HUES6 (cell line): Measurements from ENCODE around the gene ARSI.
A peak's percentile ranks its signal among the peaks of the same experiment; 100 is the strongest.

Experiments
- H3K27ac ChIP-seq: 2 replicates; pipeline ENCODE4 v1.7.0; 2013; ENCODE audit warnings: low read depth, mild to moderate bottlenecking, low read length, inconsistent platforms
- H3K27me3 ChIP-seq: 2 replicates; pipeline ENCODE4 v1.6.1; 2013; ENCODE audit warnings: low read length; ENCODE audit not compliant: control insufficient read depth, insufficient read depth
- H3K36me3 ChIP-seq: 2 replicates; pipeline ENCODE4 v1.6.1; 2013; ENCODE audit warnings: low read length; ENCODE audit not compliant: control insufficient read depth, insufficient read depth
- H3K4me1 ChIP-seq: 2 replicates; pipeline ENCODE4 v1.6.1; 2013; ENCODE audit warnings: low read length; ENCODE audit not compliant: control insufficient read depth, insufficient read depth
- H3K4me3 ChIP-seq: 2 replicates; pipeline ENCODE4 v1.5.1; 2013; ENCODE audit warnings: low read depth, low read length
- H3K9ac ChIP-seq: one replicate; pipeline ENCODE4 v1.6.1; 2013; ENCODE audit warnings: mild to moderate bottlenecking, low read length
- H3K9me3 ChIP-seq: 2 replicates; pipeline ENCODE4 v1.6.1; 2013; ENCODE audit warnings: low read depth, low read length; ENCODE audit not compliant: control insufficient read depth, insufficient read depth

ARSI gene

DNA sequence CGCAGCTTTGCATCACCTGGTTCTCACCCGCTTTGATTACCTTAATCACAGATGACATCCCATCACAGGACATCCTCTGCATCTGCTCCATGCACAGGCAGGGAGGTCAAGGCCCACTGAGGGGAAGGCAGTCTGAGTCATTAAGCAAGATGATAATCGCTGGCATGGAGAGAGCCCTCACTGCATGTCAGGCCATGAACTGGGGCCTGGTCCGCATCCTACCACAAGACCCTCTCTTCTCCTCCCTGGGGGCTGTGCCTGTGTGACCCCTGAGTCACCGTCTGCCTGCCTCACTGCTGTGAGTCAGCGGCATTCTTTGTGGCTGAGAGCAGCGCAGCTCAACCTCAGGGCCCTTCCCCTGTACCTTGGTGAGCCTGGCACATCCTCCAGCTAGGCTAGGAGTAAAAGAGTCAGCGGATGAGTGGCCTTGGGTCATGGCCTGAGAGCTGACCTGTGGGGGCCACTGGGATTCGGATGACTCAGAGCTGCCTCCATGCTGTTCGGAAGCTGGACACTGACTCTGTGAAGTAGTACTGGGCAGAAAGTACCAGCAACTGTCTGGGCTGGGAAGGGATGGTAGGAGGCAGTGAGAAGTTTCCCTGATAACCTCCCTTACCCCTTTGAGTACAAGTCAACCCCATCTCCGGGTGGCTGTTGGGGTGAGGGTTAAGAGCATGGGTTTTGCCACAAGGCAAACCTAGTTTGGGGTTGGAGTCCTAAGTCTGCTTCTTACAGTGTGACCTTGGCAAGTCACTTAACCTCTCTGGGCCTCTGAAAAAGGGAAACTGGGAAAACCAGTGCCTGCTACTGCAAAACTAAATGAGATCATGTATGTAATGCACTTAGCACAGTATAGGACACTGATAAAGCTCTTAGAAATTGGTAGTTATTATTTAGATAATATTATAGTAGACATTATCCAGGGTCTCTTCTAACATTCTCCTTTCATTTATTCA, 14.6 kb upstream of the ARSI start:
- H3K4me3 ChIP-seq: no peak overlapping the region
- no peak overlapping the region for H3K27ac ChIP-seq
- no peaks in the 10 kb centered on the region for H3K9me3 ChIP-seq
- H3K36me3 ChIP-seq: no peaks in the 10 kb centered on the region
- H3K27me3 ChIP-seq: no peaks in the 10 kb centered on the region
- peaks cover 32% of the 10 kb centered on the region; the same call in 1 of the 2 replicates for H3K4me1 ChIP-seq
- peak overlapping the region; percentile 44 for H3K9ac ChIP-seq

DNA sequence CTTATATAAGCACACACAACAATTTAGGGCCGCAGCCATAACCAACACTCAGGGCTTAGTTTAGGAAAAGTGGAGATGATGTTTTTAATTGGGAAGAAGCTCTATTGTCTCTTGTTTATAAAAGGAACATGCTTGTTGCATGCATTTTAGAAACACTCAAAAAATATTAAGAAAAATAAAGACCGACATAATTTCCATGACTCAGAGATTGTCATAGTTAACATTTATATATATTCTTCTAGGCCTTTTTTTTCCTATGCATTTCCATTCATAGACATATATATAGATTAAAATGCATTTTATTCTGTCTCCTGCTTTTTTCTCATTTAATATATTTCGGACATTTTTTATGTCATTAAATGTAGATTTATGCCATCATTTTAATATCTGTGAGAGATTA, 13.6 kb upstream of the ARSI start:
- H3K27me3 ChIP-seq: no peaks in the 10 kb centered on the region
- no peaks in the 10 kb centered on the region for H3K9me3 ChIP-seq
- H3K4me1 ChIP-seq: peaks cover 32% of the 10 kb centered on the region; the same call in 1 of the 2 replicates
- no peak overlapping the region for H3K27ac ChIP-seq
- no peak overlapping the region for H3K9ac ChIP-seq
- no peaks in the 10 kb centered on the region for H3K36me3 ChIP-seq
- H3K4me3 ChIP-seq: no peak overlapping the region

DNA sequence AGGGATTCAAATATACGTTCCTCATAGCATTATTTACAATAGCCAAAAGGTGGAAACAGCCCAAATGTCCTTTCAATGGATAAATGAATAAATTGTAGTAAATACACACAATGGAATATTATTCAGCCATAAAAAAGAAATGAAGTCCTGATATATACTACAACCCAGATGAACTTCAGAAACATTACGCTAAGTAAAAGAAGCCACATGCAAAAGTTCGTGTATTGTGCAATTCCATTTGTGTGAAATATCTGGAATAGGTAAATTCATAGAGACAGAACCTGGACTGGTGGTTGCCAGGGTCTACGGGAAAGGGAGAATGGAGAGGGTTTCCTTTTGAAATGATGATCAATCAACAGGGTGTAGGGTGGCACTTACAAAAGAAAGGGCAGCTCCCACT, 12.5 kb upstream of the ARSI start:
- Histone ChIP-seq H3K36me3 (no peaks in the 10 kb centered on the region), H3K4me3 (no peak overlapping the region), H3K27ac (no peak overlapping the region), H3K4me1 (peaks cover 30% of the 10 kb centered on the region; the same call in 1 of the 2 replicates), H3K9me3 (no peaks in the 10 kb centered on the region), H3K9ac (no peak overlapping the region), H3K27me3 (no peaks in the 10 kb centered on the region)

DNA sequence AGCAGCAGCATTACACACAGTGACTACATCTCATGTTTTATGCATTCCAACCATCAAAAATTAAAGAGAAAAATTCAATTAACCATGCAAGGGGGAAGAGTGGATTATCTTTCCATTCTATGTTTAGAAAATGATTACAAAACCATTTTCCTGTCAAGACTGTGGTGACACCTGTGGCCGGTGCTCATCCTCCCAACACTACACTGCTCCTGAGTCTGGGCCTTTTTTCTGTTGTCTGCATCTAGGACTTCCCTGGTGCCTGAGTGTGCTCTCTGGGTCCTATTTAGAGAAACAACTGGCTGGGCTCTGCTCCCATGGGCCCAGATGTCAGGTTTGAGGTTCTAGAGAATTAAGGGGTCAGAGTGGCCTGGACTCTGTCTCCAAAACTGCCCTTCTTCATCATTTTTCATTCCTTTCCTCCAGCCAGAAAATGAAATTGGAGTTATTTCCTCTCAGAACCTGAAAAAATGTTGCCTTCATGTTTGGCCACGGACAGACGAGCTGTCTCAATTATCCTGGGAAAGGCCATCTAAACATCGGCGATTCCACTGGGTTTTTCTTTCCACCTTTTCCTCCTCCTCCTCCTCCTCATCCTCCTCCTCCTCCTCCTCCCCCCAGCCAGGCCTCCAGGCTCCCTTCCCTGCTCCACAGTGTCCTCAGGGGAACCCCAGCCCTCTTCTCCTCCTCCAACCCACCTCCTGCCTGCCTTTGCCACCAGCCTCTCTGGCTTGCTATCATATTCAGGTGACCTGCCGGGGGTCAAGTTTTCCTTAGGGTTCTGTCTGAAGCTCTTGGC, 11.4 kb upstream of the ARSI start:
- Histone ChIP-seq H3K27me3 (no peaks in the 10 kb centered on the region), H3K9me3 (no peaks in the 10 kb centered on the region), H3K4me3 (no peak overlapping the region), H3K36me3 (no peaks in the 10 kb centered on the region), H3K9ac (no peak overlapping the region), H3K27ac (no peak overlapping the region), H3K4me1 (peaks cover 25% of the 10 kb centered on the region; the same call in 1 of the 2 replicates)

DNA sequence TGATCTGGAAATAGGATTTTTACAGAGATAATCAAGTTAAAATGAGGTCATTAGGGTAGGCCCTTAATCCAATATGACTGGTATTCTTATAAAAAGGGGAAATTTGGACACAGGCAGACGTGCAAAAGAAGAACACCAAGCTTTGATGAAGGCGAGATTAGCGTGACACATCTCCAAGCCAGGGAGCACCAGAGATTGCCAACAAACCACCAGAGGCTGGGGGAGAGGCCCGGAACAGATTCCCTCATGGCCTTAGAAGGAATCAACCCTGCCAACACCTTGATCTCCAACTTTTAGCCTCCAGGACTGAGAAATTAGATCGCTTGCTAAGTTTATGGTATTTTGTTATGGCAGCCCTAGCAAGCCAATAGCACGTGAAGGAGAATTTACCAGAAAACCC, 10.8 kb upstream of the ARSI start:
- Histone ChIP-seq H3K36me3 (no peaks in the 10 kb centered on the region), H3K9ac (no peak overlapping the region), H3K9me3 (no peaks in the 10 kb centered on the region), H3K27ac (no peak overlapping the region), H3K4me3 (no peak overlapping the region), H3K27me3 (no peaks in the 10 kb centered on the region), H3K4me1 (peaks cover 19% of the 10 kb centered on the region; the same call in 1 of the 2 replicates)

DNA sequence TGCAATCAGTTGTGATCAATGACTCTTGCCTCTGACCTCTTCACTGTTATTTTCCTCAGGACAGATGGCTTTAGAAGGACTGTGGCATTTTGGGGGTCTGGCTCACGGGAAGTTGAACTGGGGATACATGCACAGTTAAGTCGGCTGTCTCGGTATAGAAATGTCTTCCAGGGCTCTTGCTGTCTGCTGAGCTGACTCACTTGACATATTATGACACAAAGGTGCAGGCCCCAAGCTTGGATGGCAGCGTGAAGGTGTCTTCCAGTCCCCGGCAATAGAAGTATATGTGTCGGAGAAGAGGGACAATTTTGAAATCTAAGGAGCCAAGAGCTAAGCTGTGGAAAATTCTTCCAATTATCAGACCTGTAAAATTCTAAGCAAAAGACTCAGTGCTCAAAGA, 9.8 kb upstream of the ARSI start:
- H3K9ac ChIP-seq: no peak overlapping the region
- no peaks in the 10 kb centered on the region for H3K9me3 ChIP-seq
- H3K27ac ChIP-seq: no peak overlapping the region
- H3K4me1 ChIP-seq: peaks cover 11% of the 10 kb centered on the region; the same call in 1 of the 2 replicates
- no peak overlapping the region for H3K4me3 ChIP-seq
- no peaks in the 10 kb centered on the region for H3K36me3 ChIP-seq
- H3K27me3 ChIP-seq: no peaks in the 10 kb centered on the region

DNA sequence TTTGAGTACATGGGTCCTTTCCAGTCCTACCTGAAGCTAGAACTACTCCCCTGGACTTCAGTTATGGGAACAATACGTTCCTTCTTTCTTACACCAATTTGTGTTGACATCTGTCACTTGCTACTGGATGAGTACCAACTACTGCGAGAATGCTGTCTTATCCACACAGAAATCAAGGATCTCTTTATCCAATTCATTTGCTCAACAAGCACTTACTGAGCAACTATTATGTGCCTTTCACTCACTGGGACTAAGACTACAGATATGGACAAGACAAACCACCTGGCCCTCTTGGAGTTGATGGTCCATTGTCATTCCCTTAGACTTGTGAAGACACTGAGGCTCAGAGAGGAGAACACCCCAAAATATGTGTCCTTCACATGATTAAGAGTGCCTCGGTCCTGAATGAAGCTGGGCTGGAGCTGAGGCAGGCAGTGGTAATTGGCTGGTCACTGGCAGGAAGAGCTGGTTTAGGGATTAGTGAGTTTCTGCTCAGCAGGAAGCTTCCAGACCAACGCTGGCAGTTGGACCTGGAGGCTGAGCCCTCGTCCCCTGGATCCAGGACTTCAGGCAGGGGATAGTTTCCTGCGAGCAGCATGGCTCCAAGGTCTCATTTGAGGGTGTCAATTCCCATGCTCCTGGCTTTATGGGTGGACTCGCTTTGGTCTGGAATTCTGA, 8.4 kb upstream of the ARSI start:
- H3K9ac ChIP-seq: no peak overlapping the region
- no peaks in the 10 kb centered on the region for H3K36me3 ChIP-seq
- no peak overlapping the region for H3K27ac ChIP-seq

DNA sequence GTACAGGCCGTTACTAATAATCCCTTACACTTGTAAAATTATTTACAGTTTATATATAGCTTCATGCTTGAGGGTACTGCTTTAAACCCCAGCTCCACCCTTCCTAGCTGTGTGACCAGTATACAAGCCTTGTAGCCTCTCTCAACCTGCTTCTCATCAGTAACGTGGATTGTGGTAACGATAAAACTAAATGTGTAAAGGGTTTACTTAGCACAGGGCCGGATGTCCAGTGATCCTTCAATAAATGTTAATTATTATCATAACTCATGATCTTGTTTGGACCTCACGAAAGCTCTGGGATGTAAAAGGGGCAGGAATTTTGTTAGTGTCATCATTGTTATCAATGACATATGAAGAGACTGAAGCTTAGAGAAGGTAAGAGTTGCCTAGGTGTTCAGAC, 7.5 kb upstream of the ARSI start:
- no peaks in the 10 kb centered on the region for H3K9me3 ChIP-seq
- H3K27ac ChIP-seq: no peak overlapping the region
- peaks cover 12% of the 10 kb centered on the region for H3K4me1 ChIP-seq
- H3K27me3 ChIP-seq: no peaks in the 10 kb centered on the region
- no peak overlapping the region for H3K9ac ChIP-seq
- no peaks in the 10 kb centered on the region for H3K36me3 ChIP-seq
- H3K4me3 ChIP-seq: no peak overlapping the region

More for the DNA sequence above, 8.4 kb upstream of the ARSI start:
- Histone ChIP-seq H3K4me3 (no peak overlapping the region), H3K4me1 (peaks cover 5% of the 10 kb centered on the region; the same call in 1 of the 2 replicates), H3K9me3 (no peaks in the 10 kb centered on the region), H3K27me3 (no peaks in the 10 kb centered on the region)

DNA sequence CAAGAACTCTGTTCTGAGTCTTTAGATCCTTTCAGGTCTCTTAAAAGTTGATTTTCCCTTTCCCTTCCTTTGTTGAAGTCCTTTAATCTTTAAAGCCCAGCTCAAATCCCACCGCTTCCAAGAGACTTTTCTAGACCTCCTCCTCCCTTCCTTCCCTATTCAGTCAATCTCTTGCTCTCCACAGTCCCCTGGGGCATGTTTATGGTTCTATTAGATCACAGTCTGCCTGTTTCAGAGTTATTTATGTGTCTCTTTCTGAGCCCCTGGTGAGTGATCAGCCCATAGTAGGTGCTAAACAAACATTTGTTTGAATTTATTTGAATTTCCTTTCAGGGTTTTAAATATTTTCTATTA, 7.2 kb upstream of the ARSI start:
- Histone ChIP-seq H3K9ac (no peak overlapping the region), H3K9me3 (no peaks in the 10 kb centered on the region), H3K27me3 (no peaks in the 10 kb centered on the region), H3K27ac (no peak overlapping the region), H3K36me3 (no peaks in the 10 kb centered on the region), H3K4me1 (peaks cover 16% of the 10 kb centered on the region), H3K4me3 (no peak overlapping the region)

DNA sequence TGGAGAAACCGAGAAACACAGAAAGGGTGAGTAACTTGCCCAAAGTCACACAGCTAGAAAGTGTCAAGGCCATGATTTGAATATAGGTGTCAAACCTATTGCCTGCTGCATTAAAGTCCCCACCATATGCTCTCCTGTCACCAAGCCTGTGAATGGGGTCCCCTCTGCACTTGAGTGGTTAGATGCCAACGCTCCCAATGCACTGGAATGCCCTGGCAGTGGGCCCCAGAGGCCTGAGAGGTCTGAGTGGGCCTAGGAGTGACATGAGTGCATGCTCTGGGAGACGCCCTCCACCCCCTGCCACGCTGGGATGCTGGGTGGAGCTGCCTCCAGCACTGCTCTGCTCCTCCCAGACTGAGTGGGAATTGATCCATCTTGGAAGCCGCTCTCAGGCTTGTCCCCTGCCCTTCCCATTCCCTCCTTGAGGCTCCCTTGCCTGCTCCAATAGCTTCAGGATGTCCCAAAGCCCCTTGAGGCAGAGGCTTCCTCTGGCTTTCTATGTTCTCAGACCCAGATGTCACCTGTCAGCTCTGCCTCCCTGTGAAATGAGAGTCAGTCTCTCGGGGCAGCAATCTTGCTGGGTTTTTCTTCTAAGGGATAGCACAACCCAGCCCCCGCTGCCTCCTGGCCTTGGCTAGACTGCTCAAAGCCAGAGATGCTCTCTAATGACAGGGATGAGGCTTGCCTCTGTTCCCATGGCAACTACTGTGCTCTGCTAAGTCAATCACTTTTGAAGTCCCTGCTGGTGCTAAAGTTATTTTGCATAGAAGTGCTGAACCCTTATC, 6.6 kb upstream of the ARSI start:
- H3K27ac ChIP-seq: no peak overlapping the region
- H3K9ac ChIP-seq: no peak overlapping the region
- H3K9me3 ChIP-seq: no peaks in the 10 kb centered on the region
- H3K4me1 ChIP-seq: peaks cover 18% of the 10 kb centered on the region
- H3K36me3 ChIP-seq: no peaks in the 10 kb centered on the region
- H3K27me3 ChIP-seq: no peaks in the 10 kb centered on the region
- H3K4me3 ChIP-seq: no peak overlapping the region
